Measurements from ENCODE around the gene TMEM60.

- no peak for TF ChIP-seq POLR2A (IDR thresholded peaks at IDR 0.05)
- TF ChIP-seq CTCF (IDR thresholded peaks at IDR 0.05), result no peak
These were observed 26.9 kb upstream of the TMEM60 start for GRCh38 chr7:77825131-77825530.

Data from thyroid gland (tissue), 4 donors.